GM12872 (cell line): ENCODE results near the gene FBXW9.
A peak's percentile ranks its signal among the peaks of the same experiment; 100 is the strongest.

ENCODE experiments used
- TF ChIP-seq, protein P1 (sequence below): IDR thresholded peaks from 3 replicates; pipeline ENCODE4 v1.5.1; 2011; ENCODE audit warnings: low read depth, mild to moderate bottlenecking, low read length, moderate library complexity; ENCODE audit not compliant: insufficient read depth

The FBXW9 gene

DNA sequence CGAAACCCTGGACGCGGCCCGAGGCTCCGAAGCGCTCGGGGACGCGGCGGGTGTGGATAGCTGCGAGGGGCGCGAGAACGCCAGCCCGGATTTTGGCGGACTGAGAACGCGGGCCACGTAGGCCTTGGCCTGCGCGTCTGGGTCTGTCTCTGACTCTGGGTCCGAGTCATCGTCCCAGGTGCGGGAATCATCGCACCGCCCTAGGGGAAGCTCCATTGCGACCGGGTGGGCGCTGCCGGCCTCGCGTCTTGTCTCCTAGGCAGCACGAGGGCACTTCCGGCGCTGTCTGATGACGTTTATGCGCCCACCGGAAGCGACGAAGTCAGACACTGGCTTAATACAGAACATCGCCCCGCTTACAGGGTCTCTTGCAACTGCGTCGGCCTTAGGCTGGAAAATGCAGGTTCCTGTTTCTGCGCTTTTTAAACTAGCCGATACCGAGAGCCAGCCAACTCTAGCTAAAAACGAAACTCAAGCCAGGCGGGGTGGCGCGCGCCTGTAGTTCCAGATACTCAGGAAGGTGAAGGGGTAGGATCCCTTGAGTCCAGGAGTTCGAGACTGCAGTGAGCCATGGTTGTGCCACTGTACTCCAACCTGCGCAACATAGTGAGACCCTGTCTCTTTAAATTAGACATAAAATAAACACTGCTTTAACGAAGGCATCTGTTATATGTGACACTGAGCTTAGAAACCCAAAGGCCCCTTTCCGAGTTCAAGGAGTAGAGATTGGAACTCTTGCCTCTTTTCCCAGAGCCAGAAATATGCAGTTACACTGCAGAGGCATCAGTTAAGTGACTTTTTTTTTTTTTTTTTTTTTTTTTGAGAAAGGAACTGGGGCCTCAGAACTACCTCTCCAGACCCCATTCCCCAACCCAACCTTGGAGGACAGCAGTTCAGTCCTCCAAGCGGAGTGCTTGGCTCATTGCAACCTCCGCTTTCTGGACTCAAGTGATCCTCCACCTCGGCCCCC, at the start of gene FBXW9:
FBXW9 (minus strand) TSS at position 266 of the 970 bp plus-strand sequence; CDS start at position 216, 50 bp downstream.
- TF ChIP-seq, protein P1, sequence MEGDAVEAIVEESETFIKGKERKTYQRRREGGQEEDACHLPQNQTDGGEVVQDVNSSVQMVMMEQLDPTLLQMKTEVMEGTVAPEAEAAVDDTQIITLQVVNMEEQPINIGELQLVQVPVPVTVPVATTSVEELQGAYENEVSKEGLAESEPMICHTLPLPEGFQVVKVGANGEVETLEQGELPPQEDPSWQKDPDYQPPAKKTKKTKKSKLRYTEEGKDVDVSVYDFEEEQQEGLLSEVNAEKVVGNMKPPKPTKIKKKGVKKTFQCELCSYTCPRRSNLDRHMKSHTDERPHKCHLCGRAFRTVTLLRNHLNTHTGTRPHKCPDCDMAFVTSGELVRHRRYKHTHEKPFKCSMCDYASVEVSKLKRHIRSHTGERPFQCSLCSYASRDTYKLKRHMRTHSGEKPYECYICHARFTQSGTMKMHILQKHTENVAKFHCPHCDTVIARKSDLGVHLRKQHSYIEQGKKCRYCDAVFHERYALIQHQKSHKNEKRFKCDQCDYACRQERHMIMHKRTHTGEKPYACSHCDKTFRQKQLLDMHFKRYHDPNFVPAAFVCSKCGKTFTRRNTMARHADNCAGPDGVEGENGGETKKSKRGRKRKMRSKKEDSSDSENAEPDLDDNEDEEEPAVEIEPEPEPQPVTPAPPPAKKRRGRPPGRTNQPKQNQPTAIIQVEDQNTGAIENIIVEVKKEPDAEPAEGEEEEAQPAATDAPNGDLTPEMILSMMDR = no peak

DNA sequence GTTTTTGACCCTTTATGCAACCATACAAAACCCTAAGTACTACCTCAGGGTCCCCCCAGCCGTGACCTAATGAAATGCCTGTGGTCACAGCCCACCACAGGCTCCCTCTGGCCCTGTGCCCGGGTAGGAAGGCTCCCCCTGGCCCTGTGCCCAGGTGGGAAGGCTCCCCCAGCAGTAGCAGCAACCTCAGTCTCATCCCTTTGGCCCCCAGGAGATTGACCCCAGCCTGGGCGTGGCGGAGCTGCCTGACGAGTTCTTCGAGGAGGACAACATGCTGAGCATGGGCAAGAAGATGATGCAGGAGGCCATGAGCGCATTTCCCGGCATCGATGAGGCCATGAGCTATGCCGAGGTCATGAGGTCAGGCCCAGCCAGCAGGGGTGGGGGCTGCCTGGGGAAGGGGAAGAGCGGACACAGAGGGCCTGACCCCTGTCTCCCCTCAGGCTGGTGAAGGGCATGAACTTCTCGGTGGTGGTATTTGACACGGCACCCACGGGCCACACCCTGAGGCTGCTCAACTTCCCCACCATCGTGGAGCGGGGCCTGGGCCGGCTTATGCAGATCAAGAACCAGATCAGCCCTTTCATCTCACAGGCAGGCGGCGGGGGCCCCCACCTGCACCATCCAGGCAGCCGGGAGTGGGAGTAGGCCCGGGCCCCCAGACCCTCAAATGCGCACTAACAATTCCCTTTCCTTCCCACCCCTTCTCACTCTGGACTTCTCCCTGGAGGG, 48.9 kb upstream of the FBXW9 start:
- TF ChIP-seq, protein P1 = no peak

DNA sequence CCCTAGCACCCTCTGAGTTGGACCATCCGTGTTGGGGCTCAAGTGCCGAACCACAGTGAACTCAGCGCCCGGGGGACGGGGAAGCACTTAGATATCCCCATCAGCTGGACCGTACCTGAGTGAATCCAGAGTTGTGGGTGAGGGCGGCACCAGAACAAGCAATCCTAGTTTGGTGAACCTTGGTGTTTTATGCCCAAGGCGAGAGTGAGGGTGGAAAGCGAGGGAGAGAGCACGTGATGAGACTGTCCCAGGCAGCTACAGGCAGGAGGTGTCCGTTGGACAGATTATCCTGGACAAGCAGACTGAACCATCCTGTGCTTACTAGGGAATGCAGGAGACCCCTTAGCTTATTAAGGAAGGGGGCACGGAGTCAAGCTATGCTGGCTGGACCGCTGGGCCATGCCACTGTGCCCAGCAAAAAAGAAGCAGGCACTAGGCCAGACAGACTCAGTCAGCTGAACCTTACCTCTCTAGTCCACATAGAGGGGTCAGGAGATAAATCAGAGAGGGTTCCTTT, 41.5 kb upstream of the FBXW9 start:
- TF ChIP-seq, protein P1 = no peak

DNA sequence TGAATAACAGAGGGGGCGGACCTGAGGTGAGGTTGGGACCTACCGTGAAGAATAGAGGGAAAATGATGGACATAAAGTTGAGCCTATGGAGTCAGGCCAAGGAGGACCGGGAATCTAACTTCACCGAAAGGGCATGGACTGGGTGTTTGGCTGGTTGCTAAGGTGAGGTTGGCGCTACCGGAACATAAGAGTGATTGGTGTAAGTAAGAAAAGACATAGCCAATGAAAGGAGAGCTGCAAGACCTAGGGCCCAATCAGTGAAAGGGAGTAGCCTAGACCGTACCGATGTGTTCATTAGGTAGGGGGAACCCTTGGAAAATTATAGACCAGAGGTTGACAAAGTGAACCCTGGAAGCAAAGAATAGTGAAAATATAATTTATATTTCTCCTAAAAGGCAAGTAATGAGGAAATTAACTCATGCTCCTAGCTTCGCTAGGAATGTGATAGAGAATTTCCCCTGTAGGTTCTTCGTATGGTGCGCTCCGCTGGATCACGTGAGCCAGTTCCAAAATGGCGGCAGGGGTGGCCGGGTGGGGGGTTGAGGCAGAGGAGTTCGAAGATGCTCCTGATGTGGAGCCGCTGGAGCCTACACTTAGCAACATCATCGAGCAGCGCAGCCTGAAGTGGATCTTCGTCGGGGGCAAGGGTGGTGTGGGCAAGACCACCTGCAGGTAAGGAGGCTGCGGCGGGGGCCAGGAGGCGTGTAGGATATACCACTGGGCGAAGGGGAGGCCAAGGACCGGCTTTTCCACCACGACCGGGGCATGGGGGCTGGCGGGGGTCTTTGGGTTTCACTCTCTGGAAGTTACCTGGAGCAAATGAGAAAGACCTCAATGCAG, 40.8 kb upstream of the FBXW9 start, which contains the start of gene GET3:
GET3 (plus strand) TSS at position 503 of the 840 bp plus-strand sequence; CDS start at position 512, 9 bp downstream.
- TF ChIP-seq, protein P1 = no peak

DNA sequence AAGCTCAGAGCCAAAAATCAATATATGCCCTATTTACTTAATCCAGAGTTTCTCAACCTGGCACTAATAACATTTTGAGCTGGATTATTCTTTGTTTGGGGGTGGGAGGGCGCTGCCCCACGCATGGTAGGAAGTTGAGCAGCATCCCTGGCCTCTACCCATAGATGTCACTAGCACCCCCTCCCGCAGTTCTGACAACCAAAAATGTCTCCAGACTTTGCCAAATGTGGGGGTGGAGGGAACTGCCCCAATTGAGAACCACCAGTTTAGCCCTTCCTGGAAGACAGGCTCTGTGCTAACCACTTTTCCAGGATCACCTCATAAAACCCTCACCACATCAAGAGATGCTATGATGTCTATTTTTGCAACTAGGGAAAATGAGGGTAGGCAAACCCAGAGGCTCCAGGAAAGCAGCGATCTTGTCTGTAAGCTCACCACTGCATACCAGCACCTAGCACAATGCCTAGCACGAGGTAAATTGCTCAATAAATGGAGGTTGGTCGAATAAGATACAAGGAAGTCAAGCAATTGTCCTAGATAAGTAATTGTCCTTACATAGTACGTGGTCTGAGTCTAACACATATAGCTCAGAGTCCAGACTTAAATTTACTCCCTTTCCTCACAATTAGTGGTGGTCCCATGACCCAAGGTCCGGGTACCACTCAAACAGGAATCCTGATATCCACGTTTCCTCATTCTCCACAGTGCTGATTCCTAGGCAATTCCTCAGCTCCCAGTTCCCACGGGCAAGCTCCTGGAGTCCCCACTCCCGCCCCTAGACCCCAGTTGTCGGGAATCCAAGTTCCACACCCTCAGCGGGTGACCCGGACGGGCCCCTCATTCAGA, 37.2 kb upstream of the FBXW9 start:
- TF ChIP-seq, protein P1 = peak; percentile 81

DNA sequence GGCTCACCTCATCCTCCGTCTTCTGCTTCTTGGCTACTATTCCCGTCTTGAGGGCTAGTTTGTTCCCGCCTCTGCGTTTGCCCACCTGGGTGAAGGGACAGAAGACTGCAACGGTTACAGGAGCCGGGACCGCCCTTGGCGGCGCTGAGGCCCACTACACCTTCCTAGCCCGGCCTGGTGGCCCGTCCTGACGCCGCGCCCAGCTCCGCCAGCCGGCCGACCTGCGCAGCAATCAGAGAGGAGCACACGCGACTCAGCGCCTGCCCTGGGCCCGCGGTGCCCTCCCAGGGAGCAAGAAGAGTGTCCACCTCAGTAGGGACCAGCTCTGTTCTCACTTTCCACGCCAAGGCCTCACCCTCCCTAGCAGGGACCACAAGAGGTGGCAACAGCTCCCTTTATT, 34.9 kb upstream of the FBXW9 start:
- TF ChIP-seq, protein P1 = no peak
